Glutamatergic neuron (in vitro differentiated cells): ENCODE measurements around the gene CORO2A. TPM values are rescaled to one million over a fixed set of nuclear protein-coding genes. Genes with fewer than 3 reads are reported as not detected.
"Not testable (repeated sequence)": the region's sequence is repeated elsewhere in the genome, so short reads cannot be mapped to it uniquely, and the experiment has no call there.

Experiments used
- DNase-seq: peaks from one replicate; pipeline ENCODE4 v3.0.0; 2022
- H3K27ac Mint-ChIP-seq: one replicate; pipeline ENCODE4 v1.8.0; 2020; ENCODE audit warnings: mild to moderate bottlenecking, mixed read lengths, inconsistent platforms; ENCODE audit not compliant: unreplicated experiment
- H3K27me3 Mint-ChIP-seq: one replicate; pipeline ENCODE4 v1.8.0; 2020; ENCODE audit warnings: mild to moderate bottlenecking, moderate library complexity, mixed read lengths, inconsistent platforms; ENCODE audit not compliant: unreplicated experiment
- H3K36me3 Mint-ChIP-seq: one replicate; pipeline ENCODE4 v1.8.0; 2020; ENCODE audit warnings: mild to moderate bottlenecking, mixed read lengths, inconsistent platforms; ENCODE audit not compliant: unreplicated experiment
- H3K4me1 Mint-ChIP-seq: one replicate; pipeline ENCODE4 v1.8.0; 2020; ENCODE audit warnings: mild to moderate bottlenecking, low read depth, mixed read lengths, inconsistent platforms; ENCODE audit not compliant: unreplicated experiment
- H3K4me3 Mint-ChIP-seq: one replicate; pipeline ENCODE4 v1.8.0; 2020; ENCODE audit warnings: mild to moderate bottlenecking, mixed read lengths, inconsistent platforms; ENCODE audit not compliant: unreplicated experiment
- H3K9me3 Mint-ChIP-seq: one replicate; pipeline ENCODE4 v1.8.0; 2020; ENCODE audit warnings: mild to moderate bottlenecking, moderate library complexity, mixed read lengths, inconsistent platforms; ENCODE audit not compliant: unreplicated experiment
- CTCF ChIP-seq: fragments of 200-600 bp; sonication (generic); IDR thresholded peaks from one replicate; pipeline ENCODE4 v1.5.0; 2021; ENCODE audit not compliant: partially characterized antibody, unreplicated experiment
- total RNA-seq: library from RNA; stranded (reverse); fragmentation: NEBNext Ultra II Directional; extraction: Animal tissue kit (Norgen Biotek cat#: 25700); gene quantifications from one replicate; pipeline ENCODE4 v1.2.1, GENCODE V29; 2021; ENCODE audit not compliant: unreplicated experiment

CORO2A gene
- total RNA-seq, 1 donor from 2014 or later: 23.9 TPM

GRCh38 chr9:98175028-98175569, 17.3 kb downstream of the CORO2A start:
- no peak for TF ChIP-seq CTCF
- no peak overlapping the region for H3K27ac Mint-ChIP-seq
- peaks cover 40% of the 10 kb centered on the region for H3K4me1 Mint-ChIP-seq
- no peak overlapping the region for H3K4me3 Mint-ChIP-seq
- peaks cover 1% of the 10 kb centered on the region for H3K9me3 Mint-ChIP-seq
- H3K27me3 Mint-ChIP-seq: peaks cover 5% of the 10 kb centered on the region
- no peaks in the 10 kb centered on the region for H3K36me3 Mint-ChIP-seq
- no peak for DNase-seq

GRCh38 chr9:98174502-98174918, 17.9 kb downstream of the CORO2A start:
- H3K9me3 Mint-ChIP-seq, H3K27me3 Mint-ChIP-seq, H3K36me3 Mint-ChIP-seq, H3K27ac Mint-ChIP-seq, H3K4me3 Mint-ChIP-seq, DNase-seq: not testable (repeated sequence)
- peaks cover 45% of the 10 kb centered on the region for H3K4me1 Mint-ChIP-seq

GRCh38 chr9:98173181-98173580, 19.3 kb downstream of the CORO2A start:
- Mint-ChIP-seq H3K4me1 (peaks cover 53% of the 10 kb centered on the region), H3K36me3 (no peaks in the 10 kb centered on the region), H3K27ac (no peak overlapping the region), H3K9me3 (no peaks in the 10 kb centered on the region), H3K4me3 (no peak overlapping the region), H3K27me3 (peaks cover 4% of the 10 kb centered on the region)
- no peak for TF ChIP-seq CTCF
- DNase-seq: no peak

GRCh38 chr9:98172604-98173003, 19.8 kb downstream of the CORO2A start:
- peaks cover 59% of the 10 kb centered on the region for H3K4me1 Mint-ChIP-seq
- H3K27ac Mint-ChIP-seq: peak overlapping the region; percentile 75
- no peak for TF ChIP-seq CTCF
- peak overlapping the region; percentile 42 for H3K4me3 Mint-ChIP-seq
- H3K36me3 Mint-ChIP-seq: no peaks in the 10 kb centered on the region
- H3K27me3 Mint-ChIP-seq: peaks cover 3% of the 10 kb centered on the region
- H3K9me3 Mint-ChIP-seq: no peaks in the 10 kb centered on the region
- DNase-seq: no peak

GRCh38 chr9:98171176-98171925, 21.1 kb downstream of the CORO2A start:
- Mint-ChIP-seq H3K27ac (peak overlapping the region; percentile 28), H3K36me3 (no peaks in the 10 kb centered on the region), H3K9me3 (no peaks in the 10 kb centered on the region), H3K27me3 (peaks cover 3% of the 10 kb centered on the region), H3K4me1 (peaks cover 58% of the 10 kb centered on the region), H3K4me3 (peak overlapping the region; percentile 37)
- peak; percentile 54 for DNase-seq
- TF ChIP-seq CTCF: no peak
